Endothelial cell (in vitro differentiated cells): ENCODE data around the gene WSCD2. TPM values are rescaled to one million over a fixed set of nuclear protein-coding genes. Genes with fewer than 3 reads are reported as not detected.

ENCODE experiments used
- DNase-seq: peaks from one replicate; pipeline ENCODE4 v3.0.0; 2021; ENCODE audit warnings: low spot score
- H3K27ac Mint-ChIP-seq: one replicate; pipeline ENCODE4 v1.8.0; 2021; ENCODE audit warnings: mixed read lengths, inconsistent platforms; ENCODE audit not compliant: unreplicated experiment
- H3K27me3 Mint-ChIP-seq: one replicate; pipeline ENCODE4 v1.8.0; 2021; ENCODE audit warnings: mild to moderate bottlenecking, moderate library complexity, mixed read lengths, inconsistent platforms; ENCODE audit not compliant: unreplicated experiment
- H3K36me3 Mint-ChIP-seq: one replicate; pipeline ENCODE4 v1.8.0; 2021; ENCODE audit warnings: mild to moderate bottlenecking, low read depth, mixed read lengths, inconsistent platforms; ENCODE audit not compliant: unreplicated experiment
- H3K4me1 Mint-ChIP-seq: one replicate; pipeline ENCODE4 v1.8.0; 2021; ENCODE audit warnings: mild to moderate bottlenecking, mixed read lengths, inconsistent platforms; ENCODE audit not compliant: unreplicated experiment
- H3K4me3 Mint-ChIP-seq: one replicate; pipeline ENCODE4 v1.8.0; 2021; ENCODE audit warnings: mild to moderate bottlenecking, mixed read lengths, inconsistent platforms; ENCODE audit not compliant: unreplicated experiment
- H3K9me3 Mint-ChIP-seq: one replicate; pipeline ENCODE4 v1.8.0; 2021; ENCODE audit warnings: mixed read lengths, inconsistent platforms; ENCODE audit not compliant: unreplicated experiment
- CTCF ChIP-seq: fragments of 200-600 bp; sonication (generic); IDR thresholded peaks from one replicate; pipeline ENCODE4 v1.5.0; 2021; ENCODE audit warnings: antibody characterized with exemption; ENCODE audit not compliant: unreplicated experiment
- total RNA-seq: library from RNA; stranded (reverse); fragmentation: NEBNext Ultra II Directional; extraction: Animal tissue kit (Norgen Biotek cat#: 25700); gene quantifications from one replicate; pipeline ENCODE4 v1.2.1, GENCODE V29; 2021; ENCODE audit not compliant: unreplicated experiment

WSCD2 gene
- total RNA-seq, 1 donor from 2014 or later, result not detected

GRCh38 chr12:108128221-108129016 is 669 bp upstream of the WSCD2 start:
- H3K36me3 Mint-ChIP-seq, result no peaks in the 10 kb centered on the region
- no peaks in the 10 kb centered on the region for H3K9me3 Mint-ChIP-seq
- TF ChIP-seq CTCF, result no peak
- DNase-seq, result no peak
- H3K27me3 Mint-ChIP-seq, result peaks cover 7% of the 10 kb centered on the region
- H3K4me3 Mint-ChIP-seq, result peak overlapping the region; percentile 75
- peaks cover 4% of the 10 kb centered on the region for H3K4me1 Mint-ChIP-seq
- peak overlapping the region; percentile 18 for H3K27ac Mint-ChIP-seq

- DNase-seq, result no peak
- no peak for TF ChIP-seq CTCF
- Mint-ChIP-seq H3K36me3 (no peaks in the 10 kb centered on the region), H3K9me3 (no peaks in the 10 kb centered on the region), H3K27me3 (peaks cover 7% of the 10 kb centered on the region), H3K4me3 (no peak overlapping the region), H3K4me1 (peaks cover 4% of the 10 kb centered on the region), H3K27ac (no peak overlapping the region)
Measured at GRCh38 chr12:108131035-108131434, 1.9 kb downstream of the WSCD2 start.

- DNase-seq, result no peak
- H3K4me1 Mint-ChIP-seq, result peaks cover 4% of the 10 kb centered on the region
- peaks cover 7% of the 10 kb centered on the region for H3K27me3 Mint-ChIP-seq
- no peak overlapping the region for H3K27ac Mint-ChIP-seq
- no peaks in the 10 kb centered on the region for H3K9me3 Mint-ChIP-seq
- no peak overlapping the region for H3K4me3 Mint-ChIP-seq
- TF ChIP-seq CTCF, result no peak
- H3K36me3 Mint-ChIP-seq, result no peaks in the 10 kb centered on the region
Measured at GRCh38 chr12:108131657-108132126, 2.6 kb downstream of the WSCD2 start.

GRCh38 chr12:108133482-108133881 is 4.4 kb downstream of the WSCD2 start:
- peaks cover 4% of the 10 kb centered on the region for H3K4me1 Mint-ChIP-seq
- no peak overlapping the region for H3K27ac Mint-ChIP-seq
- TF ChIP-seq CTCF, result no peak
- no peak for DNase-seq
- no peak overlapping the region for H3K4me3 Mint-ChIP-seq
- no peaks in the 10 kb centered on the region for H3K36me3 Mint-ChIP-seq
- no peaks in the 10 kb centered on the region for H3K9me3 Mint-ChIP-seq
- H3K27me3 Mint-ChIP-seq, result peaks cover 7% of the 10 kb centered on the region

- H3K27me3 Mint-ChIP-seq, result peaks cover 6% of the 10 kb centered on the region
- H3K4me1 Mint-ChIP-seq, result peaks cover 4% of the 10 kb centered on the region
Measured at GRCh38 chr12:108134744-108135143, 5.7 kb downstream of the WSCD2 start.

More at GRCh38 chr12:108134744-108135143, 5.7 kb downstream of the WSCD2 start:
- no peak for DNase-seq
- H3K4me3 Mint-ChIP-seq, result no peak overlapping the region
- TF ChIP-seq CTCF, result no peak
- H3K27ac Mint-ChIP-seq, result no peak overlapping the region
- no peaks in the 10 kb centered on the region for H3K36me3 Mint-ChIP-seq
- no peaks in the 10 kb centered on the region for H3K9me3 Mint-ChIP-seq
